Right kidney (tissue), 9 donors: ENCODE measurements around the gene C12orf50.
"Not testable (repeated sequence)": the region's sequence is repeated elsewhere in the genome, so short reads cannot be mapped to it uniquely, and the experiment has no call there.

Source experiments
- DNase-seq: peaks from one replicate; pipeline ENCODE4 v3.0.0-alpha.2; 2016
- long read RNA-seq, 8 donors: transcript quantifications; one replicate each; lab custom pipeline, GENCODE V29; 2026

C12orf50 gene, protein sequence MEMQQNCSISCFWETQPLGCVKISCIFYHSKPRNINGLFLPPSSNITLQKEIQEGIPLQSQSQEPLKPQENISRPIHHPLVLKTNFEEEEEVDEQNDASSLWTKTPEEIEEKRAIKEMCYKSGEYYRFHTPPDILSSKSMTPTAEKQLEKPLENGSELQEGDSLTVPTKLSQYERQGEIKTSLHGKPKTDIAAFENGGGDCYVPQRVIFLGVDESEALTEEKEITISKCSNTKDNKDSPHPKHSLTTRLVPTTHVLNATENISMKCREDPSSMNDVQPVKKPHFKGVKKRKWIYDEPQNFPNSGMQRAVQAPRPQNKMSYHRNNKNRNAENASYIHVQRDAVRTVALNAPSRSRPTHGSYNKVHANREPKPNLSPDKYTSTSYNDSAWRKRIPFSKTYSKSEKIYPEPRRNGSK
- long read RNA-seq, donor 1, partial matches to known transcripts, result 32 of 32 reads
- long read RNA-seq, donor 1, other reads (novel, unspliced or antisense), result 0 of 32 reads
- long read RNA-seq, donor 2, result 0 reads
- long read RNA-seq, donor 3, result 0 reads
- long read RNA-seq, donor 4, partial matches to known transcripts, result 6 of 20 reads
- long read RNA-seq, donor 4, other reads (novel, unspliced or antisense), result 14 of 20 reads
- long read RNA-seq, donor 5, result 0 reads
- long read RNA-seq, donor 6, result 0 reads
- long read RNA-seq, donor 7, result 0 reads
- long read RNA-seq, donor 8, partial matches to known transcripts, result 51 of 51 reads
- long read RNA-seq, donor 8, other reads (novel, unspliced or antisense), result 0 of 51 reads

GRCh38 chr12:88029093-88029665 is at the start of gene C12orf50:
Gene C12orf50 (minus strand): TSS chr12:88029401. CDS start chr12:88026962, 2,439 bp downstream.
- DNase-seq, result no peak

DNA sequence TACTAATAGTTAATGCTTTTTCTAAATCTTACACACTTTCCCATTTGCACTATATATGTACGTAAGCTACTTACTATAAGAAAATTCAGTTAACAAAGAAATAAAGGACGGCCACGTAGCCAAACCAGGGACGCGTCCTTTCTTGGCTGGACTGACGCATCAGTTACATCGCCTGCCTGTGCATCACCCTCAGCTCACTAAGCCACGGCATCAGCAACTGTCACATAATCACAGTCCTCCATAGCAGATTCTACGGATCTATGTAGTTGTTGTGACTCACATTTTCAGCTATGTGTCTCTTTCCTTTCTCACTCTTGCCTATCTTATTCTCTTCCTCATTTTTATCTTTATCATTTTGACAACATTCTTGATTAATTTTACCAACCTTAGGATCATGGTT is 38.1 kb upstream of the C12orf50 start:
- DNase-seq, result no peak

DNA sequence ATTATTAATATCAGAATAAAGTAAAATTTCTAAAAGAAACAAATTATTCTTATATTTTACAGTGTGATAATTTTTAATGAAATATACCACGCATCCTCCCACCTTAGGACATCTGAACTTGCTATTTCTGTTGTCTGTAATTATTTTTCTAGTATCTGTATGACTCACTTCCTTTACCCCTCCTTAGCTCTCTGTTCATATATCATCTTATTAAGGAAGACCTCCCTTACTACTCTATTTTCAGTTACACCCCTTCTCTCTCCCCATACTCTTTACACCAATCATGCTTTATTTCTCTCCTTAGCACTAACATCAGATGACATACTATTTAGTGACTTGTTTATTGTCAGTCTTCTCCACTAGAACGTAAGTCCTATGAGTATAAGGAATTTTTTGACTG is 34.2 kb upstream of the C12orf50 start:
- no peak for DNase-seq

GRCh38 chr12:88062474-88062873 is 33.3 kb upstream of the C12orf50 start:
- DNase-seq, result no peak

DNA sequence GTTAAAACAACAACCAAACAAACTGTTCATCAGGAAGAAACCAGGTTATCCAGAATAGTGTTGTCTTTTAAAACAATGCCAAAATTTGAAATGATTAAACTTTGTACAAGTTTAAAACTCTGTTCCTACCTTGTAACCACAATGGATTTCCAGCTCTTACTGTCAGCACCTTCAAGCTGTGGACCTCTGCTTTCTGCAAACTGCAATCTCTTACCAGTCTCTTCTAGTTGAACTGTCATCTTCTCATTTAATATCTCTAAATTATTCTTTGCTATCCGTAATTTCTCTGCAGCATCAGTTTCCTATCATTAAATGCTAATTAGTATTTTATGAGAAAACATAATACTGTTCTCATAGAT is 29.5 kb upstream of the C12orf50 start:
- no peak for DNase-seq

DNA sequence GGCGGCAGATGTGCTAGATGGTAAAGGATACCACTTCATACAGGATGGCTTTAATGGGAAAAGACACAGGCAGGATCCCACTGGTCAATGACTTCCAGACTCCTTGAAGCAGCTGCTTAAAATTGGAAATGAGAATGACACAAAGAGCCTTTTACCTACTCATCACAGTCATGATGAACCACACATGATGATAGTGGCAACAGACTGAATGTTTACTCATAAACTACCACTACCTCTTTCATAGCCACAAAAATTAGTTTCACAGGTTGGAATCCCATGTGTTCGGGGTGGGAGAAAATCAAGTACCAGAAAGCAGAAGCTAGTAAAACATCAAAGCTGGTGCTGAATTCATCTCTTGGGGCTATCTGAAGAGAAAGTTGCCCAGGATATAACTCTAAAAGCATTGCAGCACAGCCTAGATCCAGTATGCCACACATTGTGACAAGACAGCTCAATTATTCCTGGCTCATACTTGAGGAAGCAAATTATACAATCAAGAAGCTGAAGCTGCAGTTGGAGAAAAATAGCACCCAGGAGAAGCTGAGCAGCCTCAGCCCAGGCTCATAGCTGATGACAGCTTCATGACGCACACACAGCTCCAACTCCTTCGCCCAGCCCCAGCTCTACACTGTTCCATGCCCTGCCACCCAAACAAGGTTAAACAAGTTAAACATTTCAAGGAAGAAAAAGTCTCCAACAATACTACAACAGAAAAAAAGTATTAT is 29.0 kb upstream of the C12orf50 start:
- no peak for DNase-seq

DNA sequence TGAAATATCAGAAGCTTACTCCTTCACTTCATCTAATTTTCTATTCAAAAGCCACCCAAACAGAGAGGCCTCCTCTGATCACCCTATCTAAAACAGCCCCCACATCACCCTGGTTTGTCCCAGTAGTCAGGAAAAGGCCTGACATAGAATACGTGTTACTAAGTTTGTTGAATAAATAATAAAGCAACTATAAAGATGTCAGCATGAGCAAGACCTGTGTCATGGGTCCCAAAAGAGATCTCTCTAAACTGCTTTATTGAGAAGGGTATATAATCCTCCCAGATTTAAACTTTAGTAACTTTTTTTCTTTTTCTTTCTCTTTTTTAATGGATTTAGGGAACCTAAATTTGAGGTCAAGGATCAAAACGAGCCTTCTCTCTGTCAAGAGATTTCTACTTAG is 27.4 kb upstream of the C12orf50 start:
- no peak for DNase-seq

DNA sequence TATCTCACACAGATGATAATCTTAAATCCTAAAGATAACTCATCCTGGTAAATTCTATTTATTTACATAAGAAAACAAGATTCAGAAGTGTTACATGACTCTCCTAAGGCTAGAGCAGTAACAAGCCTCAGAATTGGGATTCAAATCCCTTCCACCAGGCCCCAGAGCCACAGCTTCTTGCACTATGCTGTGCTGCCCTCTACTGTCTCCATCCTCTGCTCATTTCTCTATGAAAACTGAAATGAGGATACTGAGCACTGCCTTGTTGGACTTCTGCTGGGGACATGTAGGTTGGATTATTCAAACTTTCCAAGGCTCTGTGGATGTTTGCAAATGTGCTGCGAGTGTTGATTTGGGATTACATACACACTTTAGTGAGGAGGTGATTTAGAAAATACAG is 23.5 kb upstream of the C12orf50 start:
- no peak for DNase-seq

DNA sequence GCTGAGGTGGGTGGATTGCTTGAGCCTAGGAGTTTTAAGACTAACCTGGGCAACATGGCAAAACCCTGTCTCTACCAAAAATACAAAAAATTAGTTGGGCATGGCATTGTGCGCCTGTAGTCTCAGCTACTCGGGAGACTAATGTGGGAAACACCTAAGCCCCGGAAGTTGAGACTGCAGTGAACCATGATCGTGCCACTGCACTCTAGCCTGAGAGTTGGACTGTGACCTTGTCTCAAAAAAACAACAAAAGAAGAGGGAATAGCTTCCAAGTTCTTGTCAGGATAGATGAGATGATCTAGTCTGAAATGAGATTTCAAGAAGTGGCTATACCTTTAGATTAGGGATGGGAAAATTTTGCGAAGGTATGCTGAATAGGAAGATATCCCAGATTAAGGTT is 14.8 kb upstream of the C12orf50 start:
- DNase-seq, result no peak

- no peak for DNase-seq
These were observed 8.6 kb upstream of the C12orf50 start for GRCh38 chr12:88037770-88038169.

DNA sequence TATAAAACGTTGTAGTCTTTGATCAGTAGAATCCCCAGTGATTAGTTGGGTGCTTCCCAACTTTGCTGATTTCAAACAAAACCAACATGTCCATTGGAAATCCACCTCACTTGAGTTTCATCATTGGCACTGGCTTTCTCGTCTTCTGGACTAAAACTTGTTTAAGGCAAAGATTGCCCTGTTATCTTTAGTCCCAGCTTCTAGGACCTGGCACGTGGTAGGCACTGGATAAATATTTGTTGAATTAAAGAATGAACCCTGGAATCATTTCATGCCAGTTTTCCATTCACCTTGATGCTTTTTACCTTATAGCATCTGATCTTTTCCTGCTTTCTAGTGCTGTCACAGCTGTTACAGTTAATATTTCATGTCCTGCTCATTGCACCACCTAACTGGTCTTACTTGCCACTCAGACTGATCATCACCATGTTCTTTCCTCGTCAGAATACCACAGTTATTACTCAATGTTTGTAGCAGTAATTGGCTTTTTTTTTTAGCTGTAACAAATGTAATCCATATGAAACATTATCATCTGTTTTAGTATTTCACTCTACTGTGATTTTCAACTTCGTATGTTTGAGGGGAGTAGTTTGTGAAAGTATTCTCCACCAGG is 7.3 kb upstream of the C12orf50 start:
- DNase-seq, result no peak

GRCh38 chr12:88035907-88036289 is 6.7 kb upstream of the C12orf50 start:
- no peak for DNase-seq

DNA sequence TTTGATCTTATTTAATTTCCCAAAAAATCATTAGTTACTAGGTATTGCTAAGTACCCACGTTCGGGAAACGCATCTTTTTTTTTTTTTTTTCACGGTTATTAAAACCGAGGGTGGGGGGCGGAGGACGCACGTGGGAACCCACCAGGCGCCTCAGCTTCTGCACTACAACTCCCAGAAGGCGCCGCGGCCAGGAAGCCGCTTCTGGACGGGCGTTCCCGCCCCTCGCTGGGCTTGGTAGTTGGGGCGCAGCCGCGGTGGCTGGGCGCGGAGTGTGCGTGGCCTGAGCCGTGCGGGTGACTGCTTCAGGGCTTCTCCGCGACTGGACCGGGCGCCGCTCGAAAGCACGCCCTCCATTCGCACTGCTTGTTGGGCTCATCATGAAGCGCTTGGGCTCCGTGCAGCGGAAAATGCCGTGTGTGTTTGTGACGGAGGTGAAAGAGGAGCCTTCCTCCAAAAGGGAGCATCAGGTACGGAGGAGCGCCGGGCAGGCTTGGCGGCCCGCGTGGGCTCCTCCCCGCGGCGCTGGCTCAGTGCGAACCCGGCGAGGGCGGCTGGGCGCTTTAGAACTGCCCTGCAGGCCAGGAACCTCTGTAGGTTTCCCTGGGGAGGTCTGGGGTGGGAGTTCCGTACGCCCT is 6.2 kb upstream of the C12orf50 start:
- peak; percentile 92 for DNase-seq

- DNase-seq, result not testable (repeated sequence)
These were observed 2.0 kb upstream of the C12orf50 start for GRCh38 chr12:88031161-88031560.

GRCh38 chr12:88026196-88026595 is 3.0 kb downstream of the C12orf50 start:
- no peak for DNase-seq

GRCh38 chr12:88017964-88018363 is 11.2 kb downstream of the C12orf50 start:
- DNase-seq, result no peak

- DNase-seq, result no peak
These were observed 13.4 kb downstream of the C12orf50 start for GRCh38 chr12:88015825-88016224.

- no peak for DNase-seq
These were observed 17.4 kb downstream of the C12orf50 start for GRCh38 chr12:88011755-88012154.

- no peak for DNase-seq
These were observed 22.9 kb downstream of the C12orf50 start for GRCh38 chr12:88006351-88006750.

DNA sequence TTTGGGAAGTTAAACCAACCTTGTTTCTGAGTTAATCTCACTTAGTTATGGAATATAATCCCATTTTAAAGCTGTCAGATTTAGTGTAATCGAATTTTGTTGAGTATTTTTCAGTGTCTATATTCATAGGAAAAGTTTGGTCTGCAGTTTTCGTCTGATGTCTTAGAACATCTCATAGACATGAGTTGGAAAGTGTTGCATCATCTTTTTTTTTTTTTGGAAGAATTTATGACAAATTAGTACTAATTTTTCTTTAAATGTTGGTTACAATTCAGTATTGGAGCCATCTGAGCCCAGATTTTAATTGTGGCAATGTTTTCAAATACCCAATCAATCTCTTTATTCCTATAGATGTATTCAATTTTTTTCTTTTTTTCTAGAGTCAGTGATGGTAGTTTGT is 27.9 kb downstream of the C12orf50 start:
- no peak for DNase-seq

- peak; percentile 12 for DNase-seq
These were observed 33.5 kb downstream of the C12orf50 start for GRCh38 chr12:87995581-87996178.
